Natural killer cell (primary cell): ENCODE measurements around the gene KIF3A. TPM values are rescaled to one million over a fixed set of nuclear protein-coding genes. Genes with fewer than 3 reads are reported as not detected.

Experiments
- ATAC-seq, 3 donors: fragments of 150-1000 bp in 2 of 3; fragments of 200-7000 bp in 1 of 3; cut with Tn5 transposase; 1 replicate in 1 of 3; 2 replicates in 2 of 3; pipeline ENCODE4 v1.10.0; 2021; ENCODE audit warnings: mild to moderate bottlenecking in 2 of 3, moderate library complexity in 2 of 3
- DNase-seq, 2 donors: peaks; one replicate each; pipeline versions ENCODE4 v3.0.0 to v3.0.0-alpha.2; 2013 to 2021; ENCODE audit warnings: mixed read lengths in 1 of 2
- H3K27ac ChIP-seq: one replicate; pipeline ENCODE4 v1.5.1; 2013; ENCODE audit warnings: mild to moderate bottlenecking, low read length
- H3K27me3 ChIP-seq: one replicate; pipeline ENCODE4 v1.6.1; 2013; ENCODE audit warnings: low read length; ENCODE audit not compliant: control insufficient read depth, insufficient read depth
- H3K36me3 ChIP-seq: one replicate; pipeline ENCODE4 v1.6.1; 2013; ENCODE audit warnings: low read length; ENCODE audit not compliant: control insufficient read depth, insufficient read depth
- H3K4me1 ChIP-seq: one replicate; pipeline ENCODE4 v1.6.1; 2013; ENCODE audit warnings: low read length; ENCODE audit not compliant: control insufficient read depth, insufficient read depth
- H3K4me3 ChIP-seq: one replicate; pipeline ENCODE4 v1.5.1; 2013; ENCODE audit warnings: low read length
- H3K9me3 ChIP-seq: one replicate; pipeline ENCODE4 v1.6.1; 2013; ENCODE audit warnings: low read length; ENCODE audit not compliant: control insufficient read depth, insufficient read depth
- H3K27ac Mint-ChIP-seq, 2 donors: one replicate each; pipeline ENCODE4 v1.8.0; 2022; ENCODE audit warnings: mild to moderate bottlenecking in 2 of 2, mixed read lengths in 2 of 2, moderate library complexity in 1 of 2
- H3K27me3 Mint-ChIP-seq, 2 donors: one replicate each; pipeline ENCODE4 v1.8.0; 2022; ENCODE audit warnings: low read depth in 2 of 2, mixed read lengths in 2 of 2
- H3K36me3 Mint-ChIP-seq: one replicate; pipeline ENCODE4 v1.8.0; 2022; ENCODE audit warnings: mixed read lengths
- H3K4me1 Mint-ChIP-seq, 2 donors: one replicate each; pipeline ENCODE4 v1.8.0; 2022; ENCODE audit warnings: mixed read lengths in 2 of 2
- H3K4me3 Mint-ChIP-seq: one replicate; pipeline ENCODE4 v1.8.0; 2022; ENCODE audit warnings: mild to moderate bottlenecking, moderate library complexity, mixed read lengths
- H3K9me3 Mint-ChIP-seq, 2 donors: one replicate each; pipeline ENCODE4 v1.8.0; 2022; ENCODE audit warnings: mixed read lengths in 2 of 2
- CTCF ChIP-seq: fragments of 200-600 bp; IDR thresholded peaks from one replicate; pipeline ENCODE4 v1.8.0; 2022; ENCODE audit warnings: antibody characterized with exemption
- WGBS: methylation state at CpG from one replicate; pipeline ENCODE4 v1.1.7; 2013; ENCODE audit warnings: missing lambda C conversion rate; ENCODE audit not compliant: insufficient coverage; 5-methylcytosine and 5-hydroxymethylcytosine counted together
- intact Hi-C: fragments of 100-400 bp; cut with micrococcal nuclease; formaldehyde crosslinking; loops from one replicate; pipeline ENCODE4 v1.14.2; 2022
- total RNA-seq, 4 donors: library from RNA; stranded (reverse); fragments of 120-200 nt in 1 of 4; gene quantifications; one replicate each; pipeline versions ENCODE4 v1.2.3 to v1.2.4, GENCODE V29; 2013 to 2022

KIF3A gene
- total RNA-seq, 3 donors from 2014 or later (not counting 1 experiment from before 2014, with no cell fraction given), result 13.6 to 19.2 (median 18.6) TPM

- Mint-ChIP-seq H3K27me3 (no peaks in the 10 kb centered on the region), H3K4me3 (no peak overlapping the region), H3K4me1 (peaks cover 16 to 18% of the 10 kb centered on the region in 2 donors), H3K36me3 (no peaks in the 10 kb centered on the region), H3K9me3 (no peaks in the 10 kb centered on the region), H3K27ac (no peak overlapping the region)
- no peak for ATAC-seq
- Histone ChIP-seq H3K27me3 (no peaks in the 10 kb centered on the region), H3K4me3 (no peak overlapping the region), H3K36me3 (no peaks in the 10 kb centered on the region), H3K27ac (no peak overlapping the region), H3K9me3 (no peaks in the 10 kb centered on the region), H3K4me1 (peaks cover 9% of the 10 kb centered on the region)
- WGBS, result 100% methylated on average over 2 of the region's 2 CpGs
- intact Hi-C loops, result no loop called here
- no peak for DNase-seq
- TF ChIP-seq CTCF, result no peak
These were observed 3.7 kb downstream of the KIF3A start for GRCh38 chr5:132733499-132734148.

- H3K9me3 Mint-ChIP-seq, result no peaks in the 10 kb centered on the region
- no peaks in the 10 kb centered on the region for H3K4me1 Mint-ChIP-seq
- no peak for DNase-seq
- H3K4me3 Mint-ChIP-seq, result no peak overlapping the region
- no peaks in the 10 kb centered on the region for H3K9me3 ChIP-seq
- intact Hi-C loops, result no loop called here
- 99% methylated on average over 8 of the region's 10 CpGs for WGBS
- no peaks in the 10 kb centered on the region for H3K36me3 ChIP-seq
- no peaks in the 10 kb centered on the region for H3K27me3 ChIP-seq
- H3K36me3 Mint-ChIP-seq, result peaks cover 13% of the 10 kb centered on the region
- no peak for TF ChIP-seq CTCF
- no peak overlapping the region for H3K4me3 ChIP-seq
- no peaks in the 10 kb centered on the region for H3K4me1 ChIP-seq
- no peak overlapping the region for H3K27ac ChIP-seq
- no peak for ATAC-seq
- no peaks in the 10 kb centered on the region for H3K27me3 Mint-ChIP-seq
- no peak overlapping the region for H3K27ac Mint-ChIP-seq
These were observed 7.5 kb downstream of the KIF3A start for GRCh38 chr5:132729896-132730295.

GRCh38 chr5:132725745-132726144, 11.6 kb downstream of the KIF3A start:
- Mint-ChIP-seq H3K4me3 (no peak overlapping the region), H3K27me3 (no peaks in the 10 kb centered on the region), H3K9me3 (no peaks in the 10 kb centered on the region), H3K4me1 (no peaks in the 10 kb centered on the region), H3K27ac (no peak overlapping the region), H3K36me3 (peaks cover 22% of the 10 kb centered on the region)
- Histone ChIP-seq H3K27ac (no peak overlapping the region), H3K4me1 (no peaks in the 10 kb centered on the region), H3K27me3 (no peaks in the 10 kb centered on the region), H3K9me3 (no peaks in the 10 kb centered on the region), H3K36me3 (peaks cover 2% of the 10 kb centered on the region), H3K4me3 (no peak overlapping the region)
- ATAC-seq, result no peak
- no CpG with 5 or more reads among the region's 2 CpGs for WGBS
- DNase-seq, result no peak
- intact Hi-C loops, result no loop called here
- TF ChIP-seq CTCF, result no peak
